H9 (cell line): ENCODE results near the gene PLXND1. TPM values are rescaled to one million over a fixed set of nuclear protein-coding genes. Genes with fewer than 3 reads are reported as not detected.
A peak's percentile ranks its signal among the peaks of the same experiment; 100 is the strongest.

Experiments
- DNase-seq: peaks from one replicate; pipeline ENCODE4 v3.0.0-alpha.2; 2017
- H2AFZ ChIP-seq: one replicate; pipeline ENCODE4 v1.6.1; 2013; ENCODE audit warnings: mild to moderate bottlenecking, low read length, control low read depth, moderate library complexity
- H2AK5ac ChIP-seq: 2 replicates; pipeline ENCODE4 v1.6.1; 2013; ENCODE audit warnings: low read length, control low read depth, mixed read lengths; ENCODE audit not compliant: insufficient read length
- H2BK120ac ChIP-seq: one replicate; pipeline ENCODE4 v1.6.1; 2013; ENCODE audit warnings: low read depth, mild to moderate bottlenecking, low read length, control low read depth, inconsistent platforms; ENCODE audit not compliant: poor library complexity, severe bottlenecking
- H2BK12ac ChIP-seq: 2 replicates; pipeline ENCODE4 v1.6.1; 2013; ENCODE audit warnings: low read length, control low read depth, mixed read lengths, low read depth; ENCODE audit not compliant: insufficient read length
- H2BK15ac ChIP-seq: 2 replicates; pipeline ENCODE4 v1.6.1; 2013; ENCODE audit warnings: low read depth, low read length, control low read depth
- H2BK20ac ChIP-seq: one replicate; pipeline ENCODE4 v1.6.1; 2013; ENCODE audit warnings: low read depth, mild to moderate bottlenecking, low read length, control low read depth, inconsistent platforms; ENCODE audit not compliant: poor library complexity, severe bottlenecking
- H2BK5ac ChIP-seq: 2 replicates; pipeline ENCODE4 v1.6.1; 2013; ENCODE audit warnings: low read length, control low read depth, mixed read lengths; ENCODE audit not compliant: insufficient read length
- H3K14ac ChIP-seq: 2 replicates; pipeline ENCODE4 v1.6.1; 2013; ENCODE audit warnings: low read length, control low read depth; ENCODE audit not compliant: insufficient read depth
- H3K18ac ChIP-seq: 2 replicates; pipeline ENCODE4 v1.6.1; 2013; ENCODE audit warnings: low read depth, mild to moderate bottlenecking, mixed read lengths, low read length, control low read depth; ENCODE audit not compliant: insufficient read length
- H3K23ac ChIP-seq: 2 replicates; pipeline ENCODE4 v1.6.1; 2013; ENCODE audit warnings: low read length, control low read depth, mixed read lengths, low read depth; ENCODE audit not compliant: insufficient read length
- H3K23me2 ChIP-seq: 2 replicates; pipeline ENCODE4 v1.6.1; 2013; ENCODE audit warnings: low read depth, mild to moderate bottlenecking, mixed read lengths, low read length, control low read depth; ENCODE audit not compliant: insufficient read length, poor library complexity, severe bottlenecking
- H3K27ac ChIP-seq: 2 replicates; pipeline ENCODE4 v1.5.1; 2013; ENCODE audit warnings: low read length, control low read depth, mixed read lengths, low read depth; ENCODE audit not compliant: insufficient read length
- H3K27me3 ChIP-seq: 2 replicates; pipeline ENCODE4 v1.6.1; 2013; ENCODE audit warnings: low read length, control low read depth, inconsistent platforms; ENCODE audit not compliant: insufficient read depth
- H3K4ac ChIP-seq: 2 replicates; pipeline ENCODE4 v1.6.1; 2013; ENCODE audit warnings: low read depth, mild to moderate bottlenecking, control low read depth, inconsistent platforms, low read length, moderate library complexity
- H3K4me1 ChIP-seq: 2 replicates; pipeline ENCODE4 v1.6.1; 2013; ENCODE audit warnings: low read length, control low read depth, inconsistent platforms; ENCODE audit not compliant: insufficient read depth
- H3K4me2 ChIP-seq: 2 replicates; pipeline ENCODE4 v1.6.1; 2013; ENCODE audit warnings: low read length, control low read depth, mixed read lengths; ENCODE audit not compliant: insufficient read length, insufficient read depth
- H3K56ac ChIP-seq: 2 replicates; pipeline ENCODE4 v1.6.1; 2013; ENCODE audit warnings: low read depth, mild to moderate bottlenecking, mixed read lengths, low read length, control low read depth; ENCODE audit not compliant: insufficient read length
- H3K79me1 ChIP-seq: 2 replicates; pipeline ENCODE4 v1.6.1; 2013; ENCODE audit warnings: low read depth, mild to moderate bottlenecking, moderate library complexity, low read length, control low read depth, inconsistent platforms; ENCODE audit not compliant: insufficient read depth, poor library complexity, severe bottlenecking
- H3K79me2 ChIP-seq: 2 replicates; pipeline ENCODE4 v1.6.1; 2013; ENCODE audit warnings: low read length, control low read depth, inconsistent platforms; ENCODE audit not compliant: insufficient read depth
- H3K9ac ChIP-seq: 2 replicates; pipeline ENCODE4 v1.6.1; 2013; ENCODE audit warnings: low read length, control low read depth, mixed read lengths; ENCODE audit not compliant: insufficient read length; ENCODE audit errors: extremely low read depth
- H3K9me3 ChIP-seq: one replicate; pipeline ENCODE4 v1.6.1; 2013; ENCODE audit warnings: low read depth, low read length, inconsistent platforms; ENCODE audit not compliant: control insufficient read depth
- H3T11ph ChIP-seq: one replicate; pipeline ENCODE4 v1.6.1; 2013; ENCODE audit warnings: mild to moderate bottlenecking, low read length, control low read depth, inconsistent platforms
- H4K20me1 ChIP-seq: one replicate; pipeline ENCODE4 v1.6.1; 2013; ENCODE audit not compliant: control insufficient read depth, insufficient read length, insufficient read depth
- H4K5ac ChIP-seq: 2 replicates; pipeline ENCODE4 v1.6.1; 2013; ENCODE audit warnings: low read depth, mild to moderate bottlenecking, mixed read lengths, low read length, control low read depth; ENCODE audit not compliant: insufficient read length
- H4K8ac ChIP-seq: replicated peaks from 2 replicates; pipeline ENCODE4 v1.6.1; 2013; ENCODE audit warnings: low read length, control low read depth, mixed read lengths, low read depth; ENCODE audit not compliant: insufficient read length
- H4K91ac ChIP-seq: 2 replicates; pipeline ENCODE4 v1.6.1; 2013; ENCODE audit warnings: low read depth, mild to moderate bottlenecking, moderate library complexity, mixed read lengths, low read length, control low read depth; ENCODE audit not compliant: insufficient read length
- H3K27ac Mint-ChIP-seq, 3 experiments: 2 replicates in 2 of 3; 3 replicates in 1 of 3; pipeline ENCODE4 v1.8.0; 2020 to 2021; ENCODE audit warnings: mixed read lengths in 3 of 3, mild to moderate bottlenecking in 1 of 3, moderate library complexity in 1 of 3
- H3K27me3 Mint-ChIP-seq: 2 replicates; pipeline ENCODE4 v1.8.0; 2021; ENCODE audit warnings: low read depth, mild to moderate bottlenecking, moderate library complexity, mixed read lengths
- H3K36me3 Mint-ChIP-seq, 3 experiments: 2 replicates in 2 of 3; 3 replicates in 1 of 3; pipeline ENCODE4 v1.8.0; 2020 to 2021; ENCODE audit warnings: low read depth in 3 of 3, mixed read lengths in 3 of 3; ENCODE audit not compliant: insufficient read depth in 1 of 3
- H3K4me1 Mint-ChIP-seq, 2 experiments: 2 replicates each; pipeline ENCODE4 v1.8.0; 2020; ENCODE audit warnings: mixed read lengths in 2 of 2
- H3K4me3 Mint-ChIP-seq, 2 experiments: 2 replicates in 1 of 2; 3 replicates in 1 of 2; pipeline ENCODE4 v1.8.0; 2020 to 2021; ENCODE audit warnings: mild to moderate bottlenecking in 2 of 2, mixed read lengths in 2 of 2, moderate library complexity in 1 of 2
- H3K9me3 Mint-ChIP-seq, 2 experiments: 2 replicates in 1 of 2; 3 replicates in 1 of 2; pipeline ENCODE4 v1.8.0; 2020; ENCODE audit warnings: mild to moderate bottlenecking in 2 of 2, mixed read lengths in 2 of 2, moderate library complexity in 1 of 2
- CTCF ChIP-seq: fragments of 200-600 bp; sonication (generic); conservative IDR thresholded peaks from 3 replicates; pipeline ENCODE4 v1.8.0; 2021; ENCODE audit warnings: antibody characterized with exemption, mild to moderate bottlenecking
- WGBS: extraction: QIAGEN DNeasy Blood & Tissue Kit; methylation state at CpG from one replicate; pipeline ENCODE4 v1.1.7; 2013; ENCODE audit warnings: missing lambda C conversion rate, low lambda C conversion rate, mixed read lengths; ENCODE audit not compliant: insufficient read length; ENCODE audit errors: extremely low coverage; 5-methylcytosine and 5-hydroxymethylcytosine counted together
- total RNA-seq: library from RNA; stranded (reverse); gene quantifications from 2 replicates; pipeline ENCODE4 v1.2.1, GENCODE V29; 2021

Gene PLXND1
- total RNA-seq, 1 experiment from 2014 or later, result 50.9 TPM

- Histone ChIP-seq H2BK120ac (no peak overlapping the region), H4K8ac (no peak overlapping the region), H3K23ac (no peak overlapping the region), H2BK20ac (no peak overlapping the region), H2AFZ (no peak overlapping the region), H2BK12ac (no peak overlapping the region), H3K4ac (no peak overlapping the region), H3K27me3 (no peaks in the 10 kb centered on the region), H3K79me1 (no peaks in the 10 kb centered on the region), H3K4me1 (no peaks in the 10 kb centered on the region; the same call in 1 of the 2 replicates), H3K4me2 (no peak overlapping the region), H2BK5ac (no peak overlapping the region), H2AK5ac (no peak overlapping the region), H3K79me2 (no peaks in the 10 kb centered on the region), H3K23me2 (no peaks in the 10 kb centered on the region), H3K9ac (no peak overlapping the region), H4K91ac (no peak overlapping the region), H3K27ac (no peak overlapping the region), H3T11ph (no peak overlapping the region), H3K18ac (no peak overlapping the region), H4K5ac (no peak overlapping the region), H3K14ac (no peak overlapping the region; the same call in 1 of the 2 replicates), H3K9me3 (no peaks in the 10 kb centered on the region), H3K56ac (no peak overlapping the region), H2BK15ac (no peak overlapping the region), H4K20me1 (no peaks in the 10 kb centered on the region)
- peaks cover 23 to 54% of the 10 kb centered on the region in 2 experiments for H3K4me1 Mint-ChIP-seq
- no peaks in the 10 kb centered on the region for H3K9me3 Mint-ChIP-seq
- H3K27me3 Mint-ChIP-seq, result no peaks in the 10 kb centered on the region; the same call in 1 of the 2 replicates
- no CpG with 5 or more reads among the region's 6 CpGs for WGBS
- no peak for TF ChIP-seq CTCF
- peaks cover 0 to 19% (median 1%) of the 10 kb centered on the region in 3 experiments; a peak in 2 of 7 replicates for H3K36me3 Mint-ChIP-seq
- DNase-seq, result no peak
- H3K27ac Mint-ChIP-seq, result no peak overlapping the region
- H3K4me3 Mint-ChIP-seq, result peak overlapping the region in 1 of 2 experiments; percentile 4; a peak in 1 of 5 replicates
Observed at GRCh38 chr3:129553171-129553570, 53.3 kb downstream of the PLXND1 start.
